Ramos (cell line): ENCODE results near the gene CPN2.

Experiments used
- in situ Hi-C: fragments of 300-500 bp; cut with MboI; formaldehyde crosslinking; loops from one replicate; pipeline ENCODE4 v1.14.3; 2022; ENCODE audit warnings: low sequenced_read_pairs; ENCODE audit not compliant: unreplicated experiment

CPN2 gene, protein sequence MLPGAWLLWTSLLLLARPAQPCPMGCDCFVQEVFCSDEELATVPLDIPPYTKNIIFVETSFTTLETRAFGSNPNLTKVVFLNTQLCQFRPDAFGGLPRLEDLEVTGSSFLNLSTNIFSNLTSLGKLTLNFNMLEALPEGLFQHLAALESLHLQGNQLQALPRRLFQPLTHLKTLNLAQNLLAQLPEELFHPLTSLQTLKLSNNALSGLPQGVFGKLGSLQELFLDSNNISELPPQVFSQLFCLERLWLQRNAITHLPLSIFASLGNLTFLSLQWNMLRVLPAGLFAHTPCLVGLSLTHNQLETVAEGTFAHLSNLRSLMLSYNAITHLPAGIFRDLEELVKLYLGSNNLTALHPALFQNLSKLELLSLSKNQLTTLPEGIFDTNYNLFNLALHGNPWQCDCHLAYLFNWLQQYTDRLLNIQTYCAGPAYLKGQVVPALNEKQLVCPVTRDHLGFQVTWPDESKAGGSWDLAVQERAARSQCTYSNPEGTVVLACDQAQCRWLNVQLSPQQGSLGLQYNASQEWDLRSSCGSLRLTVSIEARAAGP

DNA sequence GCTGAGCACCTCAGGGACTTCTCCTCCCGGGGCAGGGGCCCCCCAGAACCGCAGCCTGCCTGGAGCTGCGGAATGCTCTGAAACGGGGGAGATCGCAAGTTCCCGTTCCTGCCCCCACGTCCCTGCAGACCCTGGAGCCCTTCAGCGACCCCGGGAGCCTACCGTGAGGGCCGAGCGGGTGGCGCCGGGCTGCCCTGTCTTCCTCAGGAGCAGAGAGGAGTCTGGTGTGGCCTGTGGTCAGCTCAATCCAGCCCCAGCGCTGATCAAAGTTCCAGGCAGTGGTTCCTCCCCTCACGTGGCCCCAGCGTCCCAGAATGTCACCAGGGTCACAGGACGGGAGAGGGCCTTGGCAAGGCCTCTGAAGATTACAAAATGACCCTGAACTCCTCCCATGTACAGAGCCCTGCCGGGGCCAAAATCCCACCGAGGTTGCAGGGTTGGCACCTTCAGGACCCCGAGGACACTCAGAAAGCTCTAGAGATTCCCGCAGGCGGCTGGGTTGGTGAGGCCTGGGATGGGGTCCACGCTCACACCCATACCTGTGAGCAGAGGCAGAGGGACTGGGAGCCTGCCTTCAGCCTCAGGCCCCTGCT lies at the start of gene CPN2:
TSS of gene CPN2 (minus strand) at position 249 of the 593 bp plus-strand sequence. CDS start 8,626 bp downstream, outside the sequence.
- in situ Hi-C loops: no loop called here

DNA sequence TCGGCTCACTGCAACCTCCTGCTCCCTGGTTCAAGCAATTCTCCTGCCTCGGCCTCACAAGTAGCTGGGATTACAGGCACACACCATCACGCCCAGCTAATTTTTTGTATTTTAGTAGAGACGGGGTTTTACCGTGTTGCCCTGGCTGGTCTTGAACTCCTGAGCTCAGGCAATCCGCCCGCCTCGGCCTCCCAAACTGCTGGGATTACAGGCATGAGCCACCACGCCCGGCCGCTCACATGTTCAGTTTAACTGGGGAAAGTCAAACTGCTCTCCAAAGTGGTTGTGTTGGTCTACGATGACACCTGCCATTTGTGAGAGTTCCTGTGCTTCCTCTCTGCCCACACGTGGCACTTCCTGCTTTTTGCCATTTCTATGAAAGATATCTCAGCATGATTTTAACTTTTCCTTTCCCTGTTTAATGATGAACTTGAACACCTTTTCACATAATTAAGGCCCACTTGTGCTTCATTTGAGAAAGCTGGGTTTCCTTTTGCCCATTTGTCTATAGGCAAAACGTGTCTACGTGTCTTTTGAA lies 48.8 kb upstream of the CPN2 start:
- in situ Hi-C loops: no loop called here

DNA sequence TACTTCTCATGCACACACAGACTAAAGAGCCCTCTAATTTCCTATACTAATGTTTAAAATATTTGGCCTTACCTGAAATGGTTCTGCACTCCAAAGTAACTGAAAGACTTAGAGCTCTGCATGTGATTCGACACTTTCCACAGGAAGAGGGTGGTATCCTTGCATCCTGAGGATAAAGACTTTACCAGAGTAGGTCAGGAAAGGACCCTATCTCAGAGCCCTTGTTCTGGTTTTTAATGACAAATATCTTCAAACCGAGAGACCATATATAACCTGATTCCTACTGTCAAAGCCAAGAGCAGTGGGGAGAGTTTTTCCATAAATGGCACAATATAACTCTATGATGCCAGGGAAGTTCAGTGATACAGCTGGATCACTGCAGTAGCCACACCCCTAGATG lies 48.0 kb upstream of the CPN2 start, which contains the start of gene GP5:
TSS of gene GP5 (minus strand) at position 101 of the 400 bp plus-strand sequence. CDS start 984 bp downstream, outside the sequence.
- in situ Hi-C loops: no loop called here

DNA sequence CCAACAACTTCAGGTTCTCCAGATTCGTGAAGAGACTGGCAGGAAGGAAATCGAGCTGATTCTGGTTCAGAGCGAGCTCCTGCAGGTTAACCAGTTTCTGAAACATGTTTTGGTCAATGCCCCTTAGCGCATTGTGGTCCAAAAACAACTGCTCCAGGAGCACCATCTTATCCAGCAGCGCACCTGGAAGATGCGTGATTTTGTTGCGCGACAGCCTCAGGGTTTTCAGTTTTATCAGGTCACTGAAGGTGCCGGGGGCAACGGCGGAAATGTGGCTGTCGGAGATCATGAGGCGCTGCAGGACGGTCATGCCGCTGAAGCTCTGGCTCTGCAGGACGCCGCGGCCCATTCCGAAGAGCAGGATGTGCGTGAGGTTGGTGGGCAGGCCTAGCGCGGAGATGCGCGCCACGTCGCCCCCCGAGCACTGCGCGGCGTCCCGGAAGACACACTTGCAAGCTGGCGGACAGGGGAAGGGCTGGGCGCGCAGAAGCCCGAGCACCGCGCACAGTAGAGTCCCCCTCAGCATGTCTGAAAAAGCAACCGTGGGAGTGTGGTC lies 46.7 kb upstream of the CPN2 start:
- in situ Hi-C loops: no loop called here

DNA sequence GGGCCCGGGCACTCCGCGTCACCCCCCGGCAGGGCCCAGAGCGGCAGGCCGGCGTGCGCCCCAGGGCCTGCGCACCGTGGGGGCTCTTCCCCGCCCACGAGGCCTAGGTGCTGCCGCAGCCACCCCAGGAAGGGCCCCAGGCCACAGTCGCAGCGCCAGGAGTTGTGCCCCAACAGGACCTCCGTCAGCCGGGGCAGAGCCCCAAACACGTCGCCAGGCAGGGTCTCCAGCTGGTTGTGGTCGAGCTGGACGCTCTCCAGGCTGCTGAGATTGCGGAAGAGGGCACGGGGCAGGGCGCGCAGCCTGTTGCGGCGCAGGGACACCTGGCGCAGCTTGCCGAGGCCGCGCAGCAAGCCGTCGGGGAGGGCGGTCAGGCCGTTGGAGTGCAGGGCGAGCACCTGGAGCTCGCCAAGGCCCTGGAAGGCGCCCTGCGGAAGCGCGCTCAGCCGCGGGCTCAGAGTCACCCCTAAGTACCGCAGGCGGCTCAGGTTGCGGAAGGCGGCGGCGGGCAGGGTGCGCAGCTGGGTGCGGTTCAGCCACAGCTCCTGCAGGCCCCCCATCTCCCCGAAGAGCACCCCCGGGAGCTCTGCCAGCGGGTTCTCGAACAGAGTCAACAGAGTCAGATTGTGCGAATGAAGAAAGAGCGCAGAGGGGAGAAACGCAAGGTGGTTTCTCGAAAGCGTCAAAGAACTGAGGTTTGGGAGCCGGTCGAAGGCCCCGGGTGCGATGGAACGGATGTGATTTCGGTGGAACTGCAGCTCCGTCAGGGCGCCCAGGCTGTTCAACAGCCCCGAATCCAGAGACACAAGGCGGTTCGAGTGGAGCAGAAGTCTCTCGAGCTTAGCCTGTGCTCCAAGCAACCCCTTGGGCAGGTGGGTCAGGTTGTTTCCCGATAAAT lies 46.0 kb upstream of the CPN2 start:
- in situ Hi-C loops: no loop called here

DNA sequence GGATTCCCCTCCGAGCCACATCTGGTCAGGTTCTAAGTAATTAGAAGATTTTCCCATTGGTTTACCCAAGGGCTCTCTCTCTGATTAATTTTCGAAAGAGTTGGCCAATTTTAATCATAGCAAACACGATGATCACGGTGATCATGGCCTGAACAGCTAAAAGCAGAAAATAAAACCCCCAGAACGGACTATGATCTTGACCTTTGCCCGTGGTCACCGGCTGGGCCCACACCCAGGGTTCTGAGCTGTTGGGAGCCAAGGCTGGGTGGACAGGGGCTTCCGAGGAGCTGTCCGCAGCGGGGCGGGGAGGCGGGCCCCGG lies 45.4 kb upstream of the CPN2 start:
- in situ Hi-C loops: no loop called here

DNA sequence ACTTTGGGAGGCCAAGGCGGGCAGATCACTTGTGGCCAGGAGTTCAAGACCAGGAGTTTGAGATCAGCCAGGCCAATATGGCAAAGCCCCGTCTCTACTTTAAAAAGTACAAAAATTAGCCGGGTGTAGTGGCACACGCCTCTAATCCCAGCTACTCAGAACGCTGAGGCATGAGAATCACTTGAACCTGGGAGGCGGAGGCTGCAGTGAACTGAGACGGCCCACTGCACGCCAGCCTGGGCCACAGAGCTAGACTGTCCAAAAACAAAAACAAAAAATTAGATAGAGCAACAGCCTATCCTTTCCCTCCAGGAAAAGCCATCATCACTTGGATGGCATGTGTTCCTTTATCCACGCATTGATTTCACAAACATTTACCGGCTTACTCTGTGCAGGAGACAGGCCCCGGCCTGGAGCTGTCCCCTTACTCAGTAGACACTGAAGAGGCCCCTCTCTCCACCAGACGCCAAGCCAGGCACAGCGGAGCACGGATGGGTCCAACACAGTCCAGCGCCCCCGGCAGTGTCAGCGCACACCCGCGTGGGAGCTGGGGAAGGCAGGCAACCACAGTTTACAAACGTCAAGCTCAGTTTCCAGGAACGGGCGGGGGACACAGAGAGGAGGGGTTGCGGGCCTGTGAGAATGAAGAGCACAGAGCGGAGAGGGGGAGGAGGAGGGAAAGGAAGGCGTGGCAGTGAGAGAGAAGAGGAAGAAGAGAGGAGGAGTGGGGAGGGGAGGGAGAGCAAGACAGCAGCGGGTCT lies 44.8 kb upstream of the CPN2 start:
- in situ Hi-C loops: no loop called here

DNA sequence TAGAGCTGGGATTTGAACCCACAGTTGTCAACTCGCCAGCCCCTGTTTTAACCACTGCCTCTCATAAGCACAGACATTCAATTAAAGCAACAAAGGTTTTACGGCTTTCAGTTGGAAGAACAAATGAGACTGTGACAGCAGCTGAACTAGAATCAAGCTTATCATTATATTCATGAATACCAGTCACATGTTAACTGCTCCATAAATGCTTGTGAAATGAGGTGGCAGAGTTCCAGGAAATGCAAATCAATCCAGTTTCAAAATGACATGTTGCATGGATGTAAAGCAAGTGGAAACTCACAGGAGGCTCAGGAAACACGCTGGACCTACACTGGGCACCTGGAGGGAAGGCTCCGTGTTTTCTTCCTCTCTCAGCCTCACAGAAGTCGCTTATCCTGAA lies 44.1 kb upstream of the CPN2 start:
- in situ Hi-C loops: no loop called here

DNA sequence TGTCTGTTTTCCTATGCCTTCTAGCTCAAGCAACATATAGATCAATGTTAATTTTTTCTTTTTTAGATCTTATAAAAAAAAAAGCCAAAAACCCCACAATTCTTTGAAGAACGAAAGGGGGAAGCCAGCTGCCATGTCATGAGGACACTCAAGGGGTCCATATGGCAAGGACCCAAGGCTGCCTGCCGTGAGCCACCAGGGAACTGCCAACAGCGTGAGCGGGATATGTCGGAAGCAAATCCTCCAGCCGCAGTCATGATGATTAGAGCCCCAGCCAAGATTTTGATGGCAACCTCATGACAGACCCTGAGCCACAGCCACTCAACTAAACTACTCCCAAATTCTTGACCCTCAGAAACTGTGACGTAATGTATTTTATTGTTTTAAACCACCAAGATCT lies 41.4 kb upstream of the CPN2 start:
- in situ Hi-C loops: no loop called here

DNA sequence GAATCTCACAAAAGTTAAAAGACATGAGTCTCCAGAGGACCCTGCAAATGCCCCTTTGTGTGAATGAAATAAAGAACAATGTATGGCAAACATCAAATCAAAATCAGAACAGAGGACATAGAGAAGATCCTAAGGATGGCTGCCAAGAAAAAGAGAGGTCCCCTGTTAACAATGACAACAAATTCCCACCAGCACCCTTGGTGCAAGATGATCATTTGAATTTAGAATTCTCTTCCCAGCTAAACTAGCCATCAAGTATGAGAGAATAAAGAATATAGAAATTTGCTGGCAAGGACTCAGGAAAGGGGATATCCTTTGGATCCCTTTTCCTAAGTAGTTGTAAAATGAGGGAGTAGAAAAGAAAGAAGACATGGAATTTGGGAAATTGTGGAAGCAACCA lies 39.7 kb upstream of the CPN2 start:
- in situ Hi-C loops: no loop called here

DNA sequence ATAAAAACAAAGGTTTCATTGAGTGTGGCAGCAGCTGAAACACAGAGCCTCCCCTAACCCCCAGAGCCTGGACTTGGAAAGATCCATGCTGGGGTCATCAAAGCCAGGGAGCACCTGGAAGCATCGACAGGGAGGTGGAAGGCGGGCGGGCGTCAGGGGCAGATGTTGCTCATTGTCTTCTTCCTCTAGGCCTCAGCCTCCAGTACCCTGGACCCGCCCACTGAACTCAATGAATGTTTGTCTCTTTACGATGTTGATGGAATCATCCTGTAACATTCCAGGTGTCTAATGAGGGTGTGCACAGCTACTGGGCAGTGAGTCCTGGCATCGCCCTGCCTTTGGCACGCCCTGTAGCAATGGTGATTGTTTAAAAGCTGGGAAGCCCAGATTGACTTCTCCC lies 38.1 kb upstream of the CPN2 start:
- in situ Hi-C loops: no loop called here

DNA sequence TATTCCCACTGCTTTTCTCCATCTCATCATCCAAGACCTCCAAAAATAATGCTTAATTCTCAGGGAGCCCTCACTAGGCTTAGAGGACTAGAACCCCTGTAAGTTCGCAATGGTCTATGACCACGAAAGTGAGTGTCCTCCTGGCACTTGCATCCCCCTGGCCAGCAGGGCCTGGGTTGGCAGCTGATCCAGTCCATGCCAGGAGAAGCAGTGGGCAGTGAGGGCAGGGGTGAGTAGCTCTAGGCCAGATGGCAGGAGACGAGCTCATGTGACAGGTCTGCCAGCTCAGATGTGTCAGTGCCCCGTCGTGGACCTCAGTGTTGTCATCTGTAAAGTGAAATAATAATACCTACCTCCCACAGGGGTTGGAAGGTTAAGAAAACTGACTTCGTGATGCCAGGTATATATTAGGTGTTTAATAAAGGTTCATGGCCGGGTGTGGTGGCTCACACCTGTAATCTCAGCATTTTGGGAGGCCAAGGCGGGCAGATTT lies 36.8 kb upstream of the CPN2 start:
- in situ Hi-C loops: no loop called here

DNA sequence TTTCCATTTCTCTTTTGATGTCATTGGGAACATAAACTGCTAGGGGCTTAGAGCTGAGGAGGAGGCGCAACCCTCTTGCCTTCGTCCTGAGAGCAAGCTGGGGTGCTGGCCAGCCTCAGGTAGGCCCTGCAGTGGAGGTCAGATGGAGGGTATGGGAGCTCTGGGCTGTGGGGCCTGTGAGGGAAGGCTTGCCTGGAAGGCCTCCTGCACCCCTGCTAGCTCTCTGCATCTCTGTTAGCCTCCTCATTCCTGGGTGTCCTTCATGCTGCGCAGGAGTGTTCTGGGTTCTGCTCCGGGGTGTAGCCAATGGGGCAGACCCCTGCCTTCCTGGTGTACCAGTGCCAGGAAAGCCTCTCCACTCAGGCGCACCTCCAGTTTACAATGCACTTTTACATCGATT lies 36.1 kb upstream of the CPN2 start:
- in situ Hi-C loops: no loop called here

DNA sequence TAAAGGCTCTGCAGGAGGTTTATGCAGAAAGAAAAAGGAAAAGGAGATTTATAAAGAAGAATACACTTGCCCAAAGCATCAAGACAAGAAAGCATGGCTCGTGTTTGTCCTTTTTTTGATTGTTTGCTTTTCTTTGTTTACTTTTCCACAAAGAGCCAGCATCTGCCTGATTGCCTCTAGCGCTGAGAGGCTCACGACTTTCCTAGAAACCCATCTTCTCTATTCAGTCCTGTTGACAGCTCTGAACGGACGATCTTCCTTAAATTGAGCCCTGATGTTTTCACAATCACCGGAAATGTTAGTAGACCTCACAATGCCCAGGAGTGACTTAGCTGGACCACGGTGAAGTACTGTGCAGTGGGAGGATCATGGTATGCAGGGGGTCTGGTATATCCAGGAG lies 35.5 kb upstream of the CPN2 start:
- in situ Hi-C loops: no loop called here

DNA sequence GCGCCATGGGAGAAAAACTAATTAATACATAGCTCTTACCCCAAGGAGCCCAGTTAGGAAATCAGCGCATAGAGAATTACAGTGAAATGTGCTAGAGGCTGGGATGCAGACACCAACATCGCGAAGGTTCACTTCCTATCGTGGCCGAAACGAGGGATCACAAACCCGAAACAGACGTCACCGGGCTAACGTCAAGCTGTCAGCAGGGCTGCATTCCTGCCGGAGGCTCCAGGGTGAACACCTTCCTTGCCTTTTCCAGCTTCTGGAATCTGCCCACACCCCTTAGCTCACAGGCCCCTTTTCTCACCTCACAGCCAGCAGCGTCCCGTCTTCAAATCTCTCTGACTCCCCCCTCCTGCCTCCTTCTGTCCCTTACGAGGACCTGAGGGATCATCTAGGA lies 34.9 kb upstream of the CPN2 start:
- in situ Hi-C loops: no loop called here

DNA sequence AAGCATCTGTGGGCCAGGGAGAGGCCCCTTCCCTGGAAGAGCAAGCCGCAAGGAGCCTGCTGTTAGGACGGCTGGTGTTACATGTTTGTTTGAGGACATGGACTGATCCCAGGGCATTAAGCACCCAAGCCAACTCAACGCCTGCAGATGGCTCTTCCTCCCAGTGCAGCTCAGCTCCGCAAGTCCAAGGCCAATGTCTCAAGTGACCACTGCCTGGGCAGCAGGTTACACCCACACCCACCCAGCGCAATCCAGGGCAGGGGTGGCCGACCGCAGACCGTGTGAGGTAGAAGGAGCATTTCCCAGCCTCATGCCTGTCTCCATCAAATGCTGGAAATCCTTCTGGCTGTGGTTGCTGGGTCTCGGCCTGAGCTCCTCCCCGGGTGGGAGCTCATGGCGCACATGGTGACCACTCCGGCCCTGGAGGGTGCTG lies 33.5 kb upstream of the CPN2 start:
- in situ Hi-C loops: no loop called here

DNA sequence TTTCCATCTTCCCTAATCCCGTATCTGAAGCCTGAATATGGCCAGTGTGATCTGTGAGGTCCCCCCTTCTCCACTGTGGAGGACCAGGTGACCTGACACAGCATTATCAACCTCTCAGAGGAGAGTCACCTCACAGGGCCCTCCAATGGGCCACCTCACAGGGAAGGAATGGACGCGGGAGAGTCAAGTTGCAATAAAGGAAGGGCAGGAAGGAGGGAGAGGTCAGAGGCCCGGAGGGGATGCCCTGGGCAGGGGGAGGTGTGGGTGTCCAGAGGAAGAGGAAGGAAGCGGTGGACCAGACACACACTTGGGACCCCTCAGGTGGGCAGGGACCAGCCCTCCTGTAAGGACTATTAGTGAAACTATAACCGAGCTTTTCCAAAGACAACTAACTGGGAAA lies 33.0 kb upstream of the CPN2 start:
- in situ Hi-C loops: no loop called here

DNA sequence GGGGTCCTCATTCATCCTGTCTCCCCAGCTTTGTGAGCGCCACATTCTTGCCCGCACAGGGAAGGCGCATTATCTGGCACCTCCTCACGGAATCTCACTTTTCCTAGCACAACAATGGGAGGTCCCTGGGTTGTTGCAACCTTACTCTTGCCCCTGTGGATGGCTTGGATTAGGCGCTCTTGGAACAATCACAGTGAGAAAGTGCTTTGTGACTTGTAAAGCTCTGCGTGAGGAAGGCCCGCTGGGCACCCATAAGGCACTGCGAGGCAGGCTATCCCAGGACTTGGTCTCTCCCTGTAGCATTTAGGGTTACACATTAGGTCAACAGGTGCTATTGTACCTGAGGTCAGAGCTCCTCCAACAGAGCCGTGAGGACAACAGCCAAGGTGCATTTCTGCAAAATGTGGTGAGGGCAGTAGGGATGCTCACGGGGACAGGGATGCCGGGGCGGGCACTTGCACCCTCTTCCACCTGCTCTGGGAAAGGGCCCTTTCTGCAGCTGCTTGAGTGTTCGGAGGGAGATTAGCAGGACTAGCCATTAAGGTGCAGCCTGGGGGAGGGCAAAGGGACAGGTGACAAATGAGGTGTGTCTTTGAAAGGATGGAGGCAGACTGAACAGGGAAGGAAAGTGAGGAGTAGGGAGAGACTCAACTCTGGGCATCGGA lies 32.3 kb upstream of the CPN2 start:
- in situ Hi-C loops: no loop called here

DNA sequence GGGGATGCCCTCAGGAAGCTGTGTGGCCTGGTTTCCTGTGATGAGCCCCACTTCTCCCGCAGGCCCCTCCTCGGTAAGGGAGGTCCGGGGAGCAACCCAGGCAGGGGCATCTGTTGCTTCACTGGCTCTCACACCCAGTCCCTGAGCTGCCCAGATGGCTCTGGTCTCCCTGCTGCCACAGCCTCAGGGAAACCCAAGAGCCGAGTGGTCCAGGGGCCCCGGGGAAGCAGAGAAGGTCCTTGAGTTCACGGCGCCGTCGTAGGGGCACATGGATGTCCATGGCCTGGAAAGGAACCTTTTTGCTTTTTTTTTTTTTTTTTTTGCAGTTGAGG lies 31.7 kb upstream of the CPN2 start:
- in situ Hi-C loops: no loop called here
